GM23248 (cell line): ENCODE measurements around the gene FOXL3.

Source experiments
- EZH2 ChIP-seq: fragments of 200-600 bp; sonication (generic); IDR thresholded peaks from 2 replicates; pipeline ENCODE4 v1.6.1; 2018; ENCODE audit warnings: antibody characterized with exemption, mild to moderate bottlenecking; ENCODE audit not compliant: insufficient read depth, poor library complexity, severe bottlenecking
- EZH2phosphoT487 ChIP-seq: fragments of 200-600 bp; sonication (generic); IDR thresholded peaks from 2 replicates; pipeline ENCODE4 v1.6.1; 2018; ENCODE audit warnings: antibody characterized with exemption, moderate library complexity, mild to moderate bottlenecking, low read depth; ENCODE audit not compliant: insufficient read depth

- TF ChIP-seq EZH2 (no peak), EZH2phosphoT487 (no peak)
These were observed 3.7 kb upstream of the FOXL3 start for GRCh38 chr7:286266-286665.
